ENCODE results near the gene NOL8.

NOL8 gene

GRCh38 chr9:92325269-92325990 lies at the start of gene NOL8, which contains the start of gene CENPP:
Gene NOL8 (minus strand): TSS chr9:92325350. CDS start chr9:92324161, 1,189 bp downstream.
Gene CENPP (plus strand): TSS chr9:92325953.
- DNase-seq = peak; percentile 89

DNA sequence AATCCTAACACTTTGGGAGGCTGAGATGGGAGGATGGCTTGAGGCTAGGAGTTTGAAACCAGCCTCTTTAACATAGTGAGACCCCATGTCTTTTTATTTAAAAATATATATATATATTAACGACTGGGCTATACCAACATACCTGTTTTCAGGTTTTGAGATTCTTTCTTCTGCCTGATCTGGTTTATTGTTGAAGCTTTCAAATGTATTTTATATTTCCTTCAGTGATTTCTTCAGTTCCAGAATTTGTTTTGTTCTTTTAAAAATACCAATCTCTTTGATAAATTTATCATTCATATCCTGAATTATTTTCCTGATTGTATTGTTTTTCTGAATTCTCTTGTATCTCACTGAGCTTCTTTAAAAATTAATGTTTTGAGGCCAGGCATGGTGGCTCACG lies 48.0 kb upstream of the NOL8 start:
- DNase-seq = no peak

DNA sequence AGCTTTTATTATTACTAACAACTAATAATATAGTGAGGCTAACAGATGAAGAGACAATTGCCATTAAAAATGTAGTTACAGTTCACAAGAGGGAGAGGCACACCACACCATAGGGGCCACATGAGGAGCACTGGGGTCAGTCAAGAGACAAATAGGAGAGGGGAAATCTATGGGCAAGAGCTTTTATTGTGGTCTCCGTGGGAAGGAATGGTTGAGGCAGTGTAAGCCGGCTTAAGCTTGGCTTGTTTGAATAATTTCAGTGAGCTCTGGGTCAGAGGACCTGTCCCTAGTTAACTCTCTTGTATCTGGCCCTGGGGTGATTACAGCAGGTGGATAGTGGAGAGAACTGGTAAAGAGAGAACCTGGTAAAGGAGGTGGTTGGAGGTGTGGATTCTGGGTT lies 43.9 kb upstream of the NOL8 start:
- DNase-seq = no peak

DNA sequence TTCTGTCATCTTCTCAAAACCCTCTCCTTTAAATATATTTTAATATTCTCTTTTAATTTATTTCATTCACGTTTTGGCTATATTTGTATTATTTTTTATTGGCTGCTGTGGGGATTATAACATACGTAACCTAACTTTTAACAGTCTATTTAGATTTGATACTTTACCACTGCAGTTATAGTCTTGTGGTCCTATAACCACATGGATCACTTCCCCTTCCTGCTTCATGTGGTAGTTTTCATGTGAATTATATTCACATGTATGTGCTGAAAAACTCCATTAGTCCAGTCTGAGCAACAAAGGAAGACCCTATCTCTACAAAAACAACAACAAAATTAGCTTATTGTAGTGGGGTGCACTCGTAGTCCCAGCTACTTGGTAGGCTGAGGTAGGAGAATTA lies 34.9 kb upstream of the NOL8 start:
- no peak for DNase-seq

- no peak for DNase-seq
Measured at GRCh38 chr9:92359394-92359995, 34.3 kb upstream of the NOL8 start.

DNA sequence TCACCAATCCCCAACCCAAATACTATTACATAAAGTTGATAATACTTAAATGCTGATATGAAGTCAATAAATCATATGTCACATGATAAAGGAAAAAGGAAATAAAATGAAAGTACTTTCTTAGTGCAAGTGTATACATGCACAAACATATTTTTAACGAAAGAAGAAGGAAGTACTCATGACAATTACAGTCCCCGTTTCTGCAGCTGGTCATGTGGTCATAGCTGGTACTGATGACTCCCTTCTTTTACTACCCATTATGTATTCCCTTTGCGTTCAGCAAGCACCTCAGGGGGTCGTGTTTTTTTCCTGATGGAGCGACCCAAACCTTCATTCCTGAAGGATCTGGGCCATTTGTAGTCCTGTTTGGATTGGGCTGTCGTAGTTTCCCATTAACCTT lies 27.9 kb upstream of the NOL8 start:
- DNase-seq = no peak

DNA sequence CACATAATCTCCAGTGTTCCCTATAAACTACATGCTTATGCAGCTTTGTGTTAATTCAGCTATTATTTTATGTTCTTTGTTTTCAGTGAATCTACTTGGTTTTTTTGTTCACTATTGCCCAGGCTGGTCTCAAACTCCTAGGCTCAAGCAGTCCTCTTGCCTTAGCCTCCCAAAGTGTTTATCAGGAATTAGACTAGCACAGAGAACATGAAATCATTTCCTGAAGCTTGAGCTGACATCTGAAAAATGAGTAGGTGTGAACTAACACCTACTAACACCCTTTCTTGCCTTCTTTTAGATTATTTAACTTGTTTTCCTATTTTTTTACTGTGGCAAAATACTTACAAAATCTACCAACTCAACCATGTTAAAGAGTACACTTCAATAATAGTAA lies 25.6 kb upstream of the NOL8 start:
- DNase-seq = no peak

DNA sequence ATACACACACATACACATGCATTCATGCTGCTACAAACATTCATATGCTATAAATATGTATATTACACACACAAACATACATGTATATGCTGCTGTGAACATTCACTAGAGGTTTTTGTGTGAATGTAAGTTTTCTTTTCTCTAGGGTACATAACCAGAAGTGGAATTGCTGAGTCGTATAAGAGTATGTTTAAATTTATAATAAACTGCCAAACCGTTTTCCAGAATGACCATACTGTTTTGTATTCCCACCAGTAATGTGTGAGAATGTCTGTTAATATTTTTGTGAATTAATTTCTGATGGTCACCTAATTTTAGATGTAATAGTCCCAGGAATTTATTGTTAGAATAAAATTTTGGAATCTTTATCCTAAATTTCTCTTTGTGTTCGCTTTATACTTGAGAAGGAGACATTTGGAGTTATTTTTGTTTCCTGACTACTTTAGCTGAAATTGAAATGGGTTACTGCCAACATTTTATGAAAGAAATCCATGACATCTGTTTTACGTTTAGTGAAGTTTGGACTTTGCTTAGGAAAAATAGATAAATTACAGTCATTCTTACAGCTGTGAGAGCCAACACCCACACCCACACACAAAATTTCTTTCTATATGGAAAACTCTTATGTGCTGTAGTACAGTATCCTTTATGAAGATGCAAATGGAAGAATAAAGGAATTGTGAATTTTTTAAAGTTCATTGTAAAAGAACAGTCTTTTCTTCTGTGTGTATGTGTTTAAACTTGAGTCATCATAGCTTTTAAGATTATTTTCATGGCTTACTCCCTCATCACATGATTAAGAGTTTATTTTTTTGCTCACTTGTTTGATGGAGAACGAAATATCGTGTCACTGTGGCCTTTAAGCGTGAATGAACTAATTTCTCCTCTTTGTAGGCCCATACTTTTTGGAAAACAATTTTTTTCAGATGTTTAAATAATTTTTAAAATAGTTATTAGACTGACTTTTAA lies 24.9 kb upstream of the NOL8 start:
- DNase-seq = no peak

DNA sequence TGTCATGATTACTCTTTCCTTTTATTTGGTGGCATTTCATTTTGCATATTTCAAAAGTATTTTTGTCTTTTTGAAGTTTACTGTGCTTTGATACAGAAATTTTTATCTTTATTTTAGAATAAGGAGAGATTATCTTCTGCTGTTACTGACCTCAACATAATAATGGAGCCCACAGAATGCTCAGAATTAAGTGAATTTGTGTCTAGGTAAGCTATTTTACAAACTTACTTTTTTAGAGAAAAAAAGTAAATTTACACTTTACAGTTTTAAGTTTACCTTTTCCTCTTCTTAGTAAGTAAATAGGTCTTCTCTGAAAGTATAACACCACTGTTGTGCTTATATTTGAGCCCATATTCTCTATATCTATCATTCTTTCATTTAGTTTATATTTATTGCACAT lies 20.4 kb upstream of the NOL8 start:
- DNase-seq = no peak

DNA sequence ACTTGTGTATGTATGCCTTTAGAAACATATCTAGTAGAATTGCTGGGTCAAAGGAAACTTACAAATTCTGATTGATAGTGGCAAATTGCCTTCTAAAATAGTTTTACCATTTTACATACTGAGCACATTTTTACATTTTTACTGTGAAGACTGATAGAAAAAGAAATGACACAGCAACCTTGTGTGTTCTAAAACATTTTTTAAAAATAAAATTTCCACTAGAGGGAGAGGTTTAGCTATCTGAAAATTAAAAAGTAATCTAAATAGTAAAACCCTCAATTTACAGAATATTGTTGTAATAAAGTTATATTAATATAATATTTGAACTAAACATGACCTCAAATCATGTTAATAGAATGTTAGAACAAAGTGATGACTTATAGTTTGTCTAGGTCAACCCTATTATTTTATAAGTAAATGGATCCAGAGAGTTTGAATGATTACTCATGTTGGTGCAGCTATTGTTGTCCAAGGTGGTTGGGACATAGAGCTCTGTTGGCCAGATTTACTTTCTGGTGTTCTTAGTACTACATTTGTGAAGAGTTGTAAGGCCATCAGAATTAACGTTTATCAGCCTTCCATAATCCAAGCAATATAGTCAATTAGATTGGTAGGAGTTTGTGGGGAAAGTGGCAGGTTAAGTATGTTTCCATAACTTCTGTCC lies 17.8 kb upstream of the NOL8 start:
- DNase-seq = no peak

DNA sequence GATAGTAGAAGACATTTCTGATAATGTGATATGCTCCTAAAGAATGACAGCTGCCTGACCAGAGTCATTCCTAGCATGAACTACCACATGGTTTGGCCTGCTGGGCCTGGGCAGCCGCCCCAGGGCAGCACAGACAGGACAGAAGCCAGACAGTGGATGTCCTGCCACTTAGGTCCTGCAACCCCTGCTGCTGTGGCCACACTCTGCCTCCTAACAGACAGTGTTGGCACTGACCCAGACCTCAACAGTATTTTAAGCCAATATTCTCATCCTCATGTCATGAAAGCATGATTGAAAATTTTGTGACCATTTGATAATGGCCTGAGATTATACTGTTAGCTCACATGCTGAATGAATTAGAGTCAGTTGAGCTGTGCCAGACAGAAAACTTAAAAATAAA lies 16.4 kb upstream of the NOL8 start:
- no peak for DNase-seq

- DNase-seq = no peak
Measured at GRCh38 chr9:92333282-92333634, 8.1 kb upstream of the NOL8 start.

- DNase-seq = peak; percentile 9
Measured at GRCh38 chr9:92332577-92333281, 7.6 kb upstream of the NOL8 start.

- peak; percentile 48 for DNase-seq
Measured at GRCh38 chr9:92328225-92328624, 3.1 kb upstream of the NOL8 start.

DNA sequence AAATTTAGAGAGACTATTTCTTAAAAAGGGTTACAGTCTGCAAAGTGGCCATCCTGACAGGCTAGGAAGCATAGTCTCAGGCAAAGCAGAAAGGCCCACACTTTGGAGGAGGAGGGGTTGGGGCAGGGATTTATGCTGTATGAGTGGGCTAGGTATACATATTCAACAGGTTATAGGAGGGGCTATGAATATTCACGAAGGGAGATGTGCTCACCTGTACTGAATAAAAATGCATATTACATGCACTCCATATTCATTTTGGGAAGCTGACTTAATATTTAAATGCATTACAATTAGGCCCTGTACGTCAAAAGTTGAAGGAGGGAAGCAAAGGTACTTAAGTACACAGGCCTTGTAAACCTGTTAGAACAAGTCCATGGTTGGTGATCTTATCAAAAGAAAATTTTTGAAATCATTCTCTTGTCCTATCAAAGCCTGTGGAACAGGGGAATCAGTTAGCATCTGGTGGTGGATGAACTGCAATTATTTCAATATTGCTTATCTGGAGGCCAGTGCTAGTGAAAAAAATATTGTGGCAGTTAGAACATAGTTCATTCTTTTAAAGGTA lies 2.2 kb upstream of the NOL8 start:
- no peak for DNase-seq

GRCh38 chr9:92325991-92326500 lies 896 bp upstream of the NOL8 start:
- DNase-seq = no peak

- no peak for DNase-seq
Measured at GRCh38 chr9:92324889-92325268, 271 bp downstream of the NOL8 start.

DNA sequence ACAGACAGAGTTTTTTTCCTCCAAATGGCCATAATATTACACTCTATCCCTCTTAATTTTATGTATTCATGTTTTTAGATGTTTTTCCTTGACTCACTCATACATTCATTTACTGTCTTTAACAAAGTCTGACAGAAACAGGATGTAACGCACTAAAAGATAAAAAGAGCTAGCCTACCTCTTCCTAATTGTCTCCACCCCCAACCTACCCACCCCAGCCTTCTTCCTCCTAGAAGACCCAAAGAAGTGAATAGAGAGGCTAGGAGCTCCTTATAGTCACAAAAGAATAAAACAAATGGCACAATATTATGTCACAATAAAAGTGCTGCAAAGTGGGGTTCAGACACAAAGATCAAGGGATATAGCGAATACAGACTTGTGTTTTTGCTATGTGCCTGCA lies 719 bp downstream of the NOL8 start:
- DNase-seq = no peak

DNA sequence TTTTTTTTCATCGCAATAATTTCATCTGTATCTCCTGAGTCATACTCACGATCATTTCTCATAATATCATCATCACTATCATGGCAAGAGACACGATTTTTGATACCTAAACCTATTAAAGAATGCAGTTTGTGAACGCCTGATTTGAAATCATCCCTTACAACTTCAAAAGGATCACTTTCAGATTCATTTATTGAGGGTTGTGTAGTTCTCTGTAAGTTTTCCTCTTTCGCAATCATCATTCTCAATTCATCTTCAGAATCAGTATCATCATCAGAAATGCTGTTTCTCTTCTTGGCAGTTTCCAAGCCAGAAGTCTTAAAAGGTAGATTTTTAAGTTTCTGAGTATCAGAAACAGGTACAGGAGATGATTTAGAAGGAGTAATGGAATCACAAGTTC lies 9.7 kb downstream of the NOL8 start:
- DNase-seq = no peak

DNA sequence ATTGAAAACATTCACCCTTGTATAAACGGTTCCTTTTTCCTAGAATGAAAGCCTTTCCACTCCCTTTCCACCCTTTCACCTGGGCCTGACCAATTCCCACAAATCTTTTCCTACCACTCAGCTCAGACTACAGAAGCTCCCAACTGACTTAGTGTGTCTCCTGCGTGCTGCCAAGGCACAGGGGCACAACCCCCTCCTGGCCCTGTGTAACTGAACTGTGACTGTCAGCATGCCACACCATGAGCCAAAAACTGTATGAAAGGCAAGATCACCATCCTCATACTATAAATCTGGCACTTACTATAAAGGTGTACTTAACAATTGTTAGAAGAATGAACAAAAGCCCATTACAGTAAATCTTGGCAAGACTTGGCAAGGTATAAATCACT lies 11.5 kb downstream of the NOL8 start:
- DNase-seq = no peak

DNA sequence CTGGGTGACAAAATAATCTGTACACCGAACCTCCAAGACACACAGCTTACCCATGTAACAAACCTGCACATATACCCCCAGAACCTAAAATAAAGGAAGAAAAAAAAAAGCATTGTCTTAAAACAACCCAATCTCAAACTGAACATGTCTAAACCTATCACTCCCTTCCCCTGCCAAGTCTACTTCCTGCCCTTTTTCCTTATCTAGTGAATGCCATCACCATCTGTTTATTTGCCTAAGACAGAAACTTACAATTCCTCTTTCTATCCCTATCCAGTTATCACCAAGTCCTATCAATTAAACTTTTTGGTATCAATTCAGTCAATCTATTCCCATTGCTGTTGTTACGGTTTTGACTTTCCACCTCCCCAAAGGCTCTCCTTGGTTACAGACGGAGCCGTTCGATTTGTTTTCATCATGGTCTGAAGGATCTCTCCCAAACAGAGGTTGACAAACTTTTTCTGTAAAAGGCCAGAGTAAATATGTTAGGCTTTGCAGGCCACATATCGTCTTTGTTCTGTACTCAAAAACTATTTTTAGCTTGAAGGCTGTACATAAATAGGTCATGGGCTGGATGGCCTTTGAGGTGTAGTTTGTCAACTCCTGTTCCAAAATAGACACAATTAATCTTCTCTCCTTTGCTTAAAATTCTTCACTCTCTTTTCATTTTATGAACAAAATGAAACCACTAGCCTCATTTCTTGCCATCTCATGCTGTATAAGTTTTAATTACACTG lies 12.1 kb downstream of the NOL8 start:
- DNase-seq = no peak

Data from EL (cell line).